K562 (cell line): ENCODE data around the gene ARHGAP23. TPM values are rescaled to one million over a fixed set of nuclear protein-coding genes. Genes with fewer than 3 reads are reported as not detected.
A peak's percentile ranks its signal among the peaks of the same experiment; 100 is the strongest.

ENCODE experiments used
- CC2D1A ChIP-seq: fragments of 450-650 bp; IDR thresholded peaks from 2 replicates; pipeline ENCODE4 v1.6.1; 2017; ENCODE audit warnings: mild to moderate bottlenecking
- CREM ChIP-seq: IDR thresholded peaks from 2 replicates; pipeline ENCODE4 v1.6.1; 2014; ENCODE audit warnings: antibody characterized with exemption, low read depth
- CTBP1 ChIP-seq: fragments of 450-650 bp; IDR thresholded peaks from 2 replicates; pipeline ENCODE4 v1.6.1; 2016; ENCODE audit warnings: borderline replicate concordance
- E4F1 ChIP-seq: fragments of 250-450 bp; sonication (Bioruptor Pico); IDR thresholded peaks from 2 replicates; pipeline ENCODE4 v1.5.0; 2021; ENCODE audit warnings: mild to moderate bottlenecking, borderline replicate concordance
- HNRNPK ChIP-seq: fragments of 200-400 bp; formaldehyde crosslinking; IDR thresholded peaks from one replicate; pipeline ENCODE4 v1.6.1; 2018; ENCODE audit warnings: mild to moderate bottlenecking, low read depth, low read length; ENCODE audit not compliant: poor library complexity, severe bottlenecking
- HSF4 ChIP-seq: fragments of 250-450 bp; sonication (Bioruptor Pico); IDR thresholded peaks from 2 replicates; pipeline ENCODE4 v2.1.2; 2022; ENCODE audit warnings: mild to moderate bottlenecking, moderate library complexity, borderline replicate concordance
- IRF2 ChIP-seq: sonication (generic); formaldehyde crosslinking; IDR thresholded peaks from 2 replicates; pipeline ENCODE4 v1.8.1; 2022; ENCODE audit warnings: mild to moderate bottlenecking, missing genetic modification reagents
- MTA2 ChIP-seq: fragments of 450-650 bp; IDR thresholded peaks from 2 replicates; pipeline ENCODE4 v1.6.1; 2016; ENCODE audit warnings: low read depth
- ZBTB7A ChIP-seq: IDR thresholded peaks from 2 replicates; pipeline ENCODE4 v1.6.1; 2011; ENCODE audit warnings: low read depth, mild to moderate bottlenecking, low read length, moderate library complexity, borderline replicate concordance; ENCODE audit not compliant: control insufficient read depth
- ZNF785 ChIP-seq: fragments of 250-450 bp; sonication (Bioruptor Pico); IDR thresholded peaks from 2 replicates; pipeline ENCODE4 v1.4.0; 2020; ENCODE audit warnings: mild to moderate bottlenecking
- polyA plus RNA-seq, 8 experiments: library from polyadenylated mRNA; depleted of rRNA in 4 of 8; stranded (reverse) in 5 of 8; unstranded in 3 of 8; fragments of >200 nt; fragmentation: Nextera tagmentation in 2 of 8; fragmentation: Illumina TruSeq in 1 of 8; extraction: Ambion mirVana in 2 of 8; extraction: Trizol in 1 of 8; gene quantifications; 2 replicates each; pipeline versions ENCODE4 v1.2.1 to v1.2.3, GENCODE V29; 2011 to 2014; ENCODE audit warnings: inconsistent platforms in 1 of 8, missing spikeins in 1 of 8
- total RNA-seq, 7 experiments: library from RNA; depleted of rRNA in 6 of 7; stranded (reverse); fragments of >200 nt in 6 of 7; fragmentation: Illumina TruSeq in 2 of 7; extraction: Trizol in 2 of 7; gene quantifications; 2 replicates each; pipeline versions ENCODE4 v1.2.1 to v1.2.3, GENCODE V29; 2011 to 2021; ENCODE audit warnings: low replicate concordance in 1 of 7

ARHGAP23 gene
- total and polyA plus RNA-seq, 9 of the 15 experiments (the other 6 are each of a cell fraction or from before 2014, with no cell fraction given), result 0.01 to 2.7 (median 0.70) TPM

GRCh38 chr17:38444151-38444550 lies 15.9 kb downstream of the ARHGAP23 start (continued):
- TF ChIP-seq E4F1 (CRISPR knock-in tag), result no peak
- no peak for TF ChIP-seq HNRNPK
- peak; percentile 66; the same call in 1 of the 2 replicates for TF ChIP-seq ZBTB7A
- no peak for TF ChIP-seq MTA2
- no peak for TF ChIP-seq ZNF785
- TF ChIP-seq IRF2 (CRISPR knock-in tag), result no peak
- peak; percentile 26; the same call in 1 of the 2 replicates for TF ChIP-seq CTBP1
- TF ChIP-seq CC2D1A, result peak; percentile 79
- no peak for TF ChIP-seq HSF4 (CRISPR knock-in tag)
- TF ChIP-seq CREM, result peak; percentile 22; the same call in 1 of the 2 replicates
